ENCODE results near the gene SNX18.

SNX18 gene

GRCh38 chr5:54580997-54581811 is 63.6 kb downstream of the SNX18 start:
- DNase-seq (ENCODE audit: low spot score), result peak; percentile 36

GRCh38 chr5:54581831-54582548 is 64.4 kb downstream of the SNX18 start:
- DNase-seq (ENCODE audit: low spot score), result no peak

- no peak for DNase-seq (ENCODE audit: low spot score)
These were observed 68.8 kb downstream of the SNX18 start for GRCh38 chr5:54586336-54586735.

GRCh38 chr5:54589786-54590185 is 72.2 kb downstream of the SNX18 start:
- no peak for DNase-seq (ENCODE audit: low spot score)

- no peak for DNase-seq (ENCODE audit: low spot score)
These were observed 73.3 kb downstream of the SNX18 start for GRCh38 chr5:54590824-54591223.

GRCh38 chr5:54593779-54594178 is 76.2 kb downstream of the SNX18 start:
- DNase-seq (ENCODE audit: low spot score), result no peak

GRCh38 chr5:54594181-54594580 is 76.6 kb downstream of the SNX18 start:
- DNase-seq (ENCODE audit: low spot score), result no peak

GRCh38 chr5:54595721-54596120 is 78.2 kb downstream of the SNX18 start:
- no peak for DNase-seq (ENCODE audit: low spot score)

Measured in hepatic stellate cell (primary cell).